WTC11 (cell line): ENCODE data around the gene TMEM178B. TPM values are rescaled to one million over a fixed set of nuclear protein-coding genes. Genes with fewer than 3 reads are reported as not detected.

Source experiments
- ATAC-seq: fragments of 200-7000 bp; cut with Tn5 transposase; 2 replicates; pipeline ENCODE4 v1.10.0; 2021; ENCODE audit warnings: mild to moderate bottlenecking, moderate library complexity
- CTCF ChIA-PET: fragments of 300-600 bp; sonication (Branson Sonifier 250); formaldehyde crosslinking; loops from one replicate; lab custom pipeline; 2021; ENCODE audit warnings: antibody characterized with exemption; lab: Charles Lee
- POLR2A ChIA-PET: fragments of 350-600 bp; sonication (Branson Sonifier 250); formaldehyde crosslinking; loops from one replicate; lab custom pipeline; 2021; ENCODE audit warnings: antibody characterized with exemption; lab: Charles Lee
- DNase-seq: peaks from one replicate; pipeline ENCODE4 v3.0.0; 2021; ENCODE audit warnings: low spot score
- H3K27ac Mint-ChIP-seq: 2 replicates; pipeline ENCODE4 v1.8.0; 2021; ENCODE audit warnings: mixed read lengths
- H3K27me3 Mint-ChIP-seq: 2 replicates; pipeline ENCODE4 v1.8.0; 2021; ENCODE audit warnings: low read depth, mild to moderate bottlenecking, moderate library complexity, mixed read lengths
- H3K36me3 Mint-ChIP-seq: 2 replicates; pipeline ENCODE4 v1.8.0; 2021; ENCODE audit warnings: mixed read lengths
- H3K4me1 Mint-ChIP-seq: 2 replicates; pipeline ENCODE4 v1.8.0; 2022; ENCODE audit warnings: mixed read lengths
- H3K4me3 Mint-ChIP-seq: 2 replicates; pipeline ENCODE4 v1.8.0; 2021; ENCODE audit warnings: mild to moderate bottlenecking, moderate library complexity, mixed read lengths
- H3K9me3 Mint-ChIP-seq: 2 replicates; pipeline ENCODE4 v1.8.0; 2021; ENCODE audit warnings: mixed read lengths
- AR ChIP-seq: fragments of 250-450 bp; sonication (Bioruptor Pico); IDR thresholded peaks from 2 replicates; pipeline ENCODE4 v1.9.0; 2021; ENCODE audit warnings: mild to moderate bottlenecking
- ATF6 ChIP-seq: sonication (generic); formaldehyde crosslinking; IDR thresholded peaks from 2 replicates; pipeline ENCODE4 v1.8.1; 2023; ENCODE audit warnings: mild to moderate bottlenecking, missing genetic modification reagents
- CDX4 ChIP-seq: fragments of 250-450 bp; sonication (Bioruptor Pico); IDR thresholded peaks from 2 replicates; pipeline ENCODE4 v1.9.0; 2021; ENCODE audit warnings: moderate library complexity, mild to moderate bottlenecking, inconsistent platforms, borderline replicate concordance
- E2F4 ChIP-seq: sonication (generic); formaldehyde crosslinking; IDR thresholded peaks from 2 replicates; pipeline ENCODE4 v1.8.1; 2022; ENCODE audit warnings: low read depth, mild to moderate bottlenecking, moderate library complexity, missing genetic modification reagents, borderline replicate concordance
- FOXP1 ChIP-seq: sonication (generic); formaldehyde crosslinking; IDR thresholded peaks from 2 replicates; pipeline ENCODE4 v1.8.0; 2022; ENCODE audit warnings: missing genetic modification reagents, mild to moderate bottlenecking, moderate library complexity, borderline replicate concordance
- HMGA2 ChIP-seq: fragments of 250-450 bp; sonication (Bioruptor Pico); IDR thresholded peaks from 2 replicates; pipeline ENCODE4 v1.4.0; 2021; ENCODE audit warnings: mild to moderate bottlenecking, moderate library complexity
- JUN ChIP-seq: sonication (generic); formaldehyde crosslinking; IDR thresholded peaks from 2 replicates; pipeline ENCODE4 v1.8.0; 2023; ENCODE audit warnings: mild to moderate bottlenecking, missing genetic modification reagents
- NR2C2 ChIP-seq: sonication (generic); formaldehyde crosslinking; IDR thresholded peaks from 2 replicates; pipeline ENCODE4 v1.8.0; 2022; ENCODE audit warnings: mild to moderate bottlenecking, missing genetic modification reagents
- NR3C1 ChIP-seq: sonication (generic); formaldehyde crosslinking; conservative IDR thresholded peaks from 2 replicates; pipeline ENCODE4 v1.8.1; 2023; ENCODE audit warnings: low read depth, mild to moderate bottlenecking, missing genetic modification reagents
- TCF7 ChIP-seq: sonication (generic); formaldehyde crosslinking; IDR thresholded peaks from 2 replicates; pipeline ENCODE4 v1.8.0; 2022; ENCODE audit warnings: mild to moderate bottlenecking, low read depth, missing genetic modification reagents, moderate library complexity
- USF1 ChIP-seq: sonication (generic); formaldehyde crosslinking; IDR thresholded peaks from 2 replicates; pipeline ENCODE4 v1.8.0; 2022; ENCODE audit warnings: mild to moderate bottlenecking, missing genetic modification reagents
- ZNF219 ChIP-seq: sonication (generic); formaldehyde crosslinking; IDR thresholded peaks from 2 replicates; pipeline ENCODE4 v1.8.0; 2023; ENCODE audit warnings: missing genetic modification reagents, mild to moderate bottlenecking, borderline replicate concordance
- ZNF232 ChIP-seq: sonication (generic); formaldehyde crosslinking; IDR thresholded peaks from 2 replicates; pipeline ENCODE4 v1.8.0; 2022; ENCODE audit warnings: mild to moderate bottlenecking, missing genetic modification reagents
- ZNF512 ChIP-seq: sonication (generic); formaldehyde crosslinking; IDR thresholded peaks from 2 replicates; pipeline ENCODE4 v1.8.1; 2022; ENCODE audit warnings: missing genetic modification reagents, borderline replicate concordance
- total RNA-seq: library from RNA; stranded (reverse); gene quantifications from 3 replicates; pipeline ENCODE4 v1.2.3, GENCODE V29; 2021

The TMEM178B gene
- total RNA-seq, 1 experiment from 2014 or later = 20.4 TPM

GRCh38 chr7:141442781-141443180 is 368.9 kb downstream of the TMEM178B start:
- H3K27ac Mint-ChIP-seq = no peak overlapping the region
- peaks cover 14% of the 10 kb centered on the region; the same call in 1 of the 2 replicates for H3K36me3 Mint-ChIP-seq
- CTCF ChIA-PET = no interaction called here
- H3K27me3 Mint-ChIP-seq = no peaks in the 10 kb centered on the region
- DNase-seq (no peak), ATAC-seq (no peak)
- no peaks in the 10 kb centered on the region for H3K4me1 Mint-ChIP-seq
- H3K4me3 Mint-ChIP-seq = no peak overlapping the region
- H3K9me3 Mint-ChIP-seq = no peaks in the 10 kb centered on the region
- TF ChIP-seq NR3C1 (CRISPR knock-in tag) (no peak), JUN (CRISPR knock-in tag) (no peak), ZNF512 (CRISPR knock-in tag) (no peak), E2F4 (CRISPR knock-in tag) (no peak), ZNF219 (CRISPR knock-in tag) (no peak), CDX4 (CRISPR knock-in tag) (no peak), HMGA2 (CRISPR knock-in tag) (no peak), AR (CRISPR knock-in tag) (no peak), TCF7 (CRISPR knock-in tag) (no peak), NR2C2 (CRISPR knock-in tag) (no peak), FOXP1 (CRISPR knock-in tag) (no peak), USF1 (CRISPR knock-in tag) (no peak)
- POLR2A ChIA-PET = no interaction called here

- H3K36me3 Mint-ChIP-seq = peaks cover 7% of the 10 kb centered on the region; the same call in 1 of the 2 replicates
- no peaks in the 10 kb centered on the region for H3K27me3 Mint-ChIP-seq
- H3K9me3 Mint-ChIP-seq = no peaks in the 10 kb centered on the region
- H3K27ac Mint-ChIP-seq = no peak overlapping the region
- H3K4me1 Mint-ChIP-seq = no peaks in the 10 kb centered on the region
- DNase-seq (no peak), ATAC-seq (no peak)
- CTCF ChIA-PET = no interaction called here
- TF ChIP-seq ATF6 (CRISPR knock-in tag) (no peak), ZNF232 (CRISPR knock-in tag) (no peak)
- POLR2A ChIA-PET = no interaction called here
- H3K4me3 Mint-ChIP-seq = no peak overlapping the region
Measured at GRCh38 chr7:141444961-141445360, 371.1 kb downstream of the TMEM178B start.
